Measurements from ENCODE around the gene ZNF778. TPM values are rescaled to one million over a fixed set of nuclear protein-coding genes. Genes with fewer than 3 reads are reported as not detected.

The ZNF778 gene
- polyA plus RNA-seq, 3 donors from 2014 or later: 4.0 to 5.0 (median 5.0) TPM

DNA sequence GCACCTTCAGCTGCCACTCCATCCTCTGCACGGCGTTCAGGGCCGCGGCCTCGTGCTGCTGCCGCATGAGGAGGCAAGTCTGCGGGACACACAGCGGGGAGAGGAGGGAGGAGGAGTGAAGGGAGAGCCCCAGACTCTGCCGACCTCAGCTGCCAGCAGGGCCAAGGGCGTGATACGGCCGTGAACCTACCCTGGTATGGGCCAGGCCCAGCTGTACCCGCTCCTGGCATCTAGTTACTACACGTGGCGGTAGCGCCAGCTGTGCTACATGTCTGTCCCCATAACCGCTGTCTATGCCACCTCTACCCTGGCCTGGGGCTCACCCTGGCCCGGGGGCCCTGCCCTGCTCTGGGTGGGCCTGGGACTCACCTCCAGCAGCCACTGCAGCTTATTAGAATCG is 51.1 kb downstream of the ZNF778 start:
- H3K9me3 Mint-ChIP-seq: no peaks in the 10 kb centered on the region
- H3K36me3 Mint-ChIP-seq: peaks cover 3 to 21% (median 18%) of the 10 kb centered on the region in 3 donors
- H3K27ac Mint-ChIP-seq: peak overlapping the region in 2 of 6 donors; percentile 75 to 81
- H3K4me1 Mint-ChIP-seq: peaks cover 21 to 26% of the 10 kb centered on the region in 2 donors
- peaks cover 4 to 9% (median 8%) of the 10 kb centered on the region in 3 donors for H3K27me3 Mint-ChIP-seq (ENCODE audit: low read depth in 3 of 3)
- DNase-seq: no peak
- peak overlapping the region in 2 of 5 donors; percentile 1 to 68 for H3K4me3 Mint-ChIP-seq

DNA sequence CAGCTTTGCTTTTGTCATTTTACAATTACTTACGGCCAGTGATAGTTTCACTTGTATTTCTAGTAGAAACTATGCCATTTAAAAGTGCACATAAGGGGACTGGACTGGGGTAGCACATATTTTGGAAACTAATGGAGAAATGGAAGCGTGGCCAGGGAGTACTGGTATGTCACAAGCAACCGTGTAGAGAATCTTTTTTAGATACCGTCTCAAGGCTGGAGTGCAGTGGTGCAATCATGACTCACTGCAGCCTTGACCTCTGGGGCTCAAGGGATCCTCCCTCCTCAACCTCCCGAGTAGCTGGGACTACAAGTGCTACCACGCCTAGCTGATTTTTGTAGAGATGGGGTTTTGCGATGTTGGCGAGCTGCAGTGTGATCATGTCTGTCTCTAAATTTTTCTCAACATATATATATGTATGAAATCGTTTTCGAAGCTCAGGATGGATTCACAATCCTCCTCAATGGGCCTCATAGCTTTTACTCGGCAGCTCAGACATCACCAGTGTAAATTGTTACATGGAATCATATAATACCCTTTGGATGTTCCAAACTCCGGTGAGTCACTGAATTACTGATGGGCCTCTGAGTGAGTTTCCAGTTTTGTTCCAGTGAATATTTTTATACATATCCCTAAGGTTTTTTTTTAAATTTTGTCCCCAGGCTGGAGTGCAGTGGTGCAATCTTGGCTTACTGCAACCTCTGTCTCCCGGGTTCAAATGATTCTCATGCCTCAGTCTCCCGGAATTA is 51.7 kb downstream of the ZNF778 start:
- Mint-ChIP-seq H3K27ac (peak overlapping the region; percentile 73 to 87 (median 81)), H3K36me3 (peaks cover 3 to 23% (median 21%) of the 10 kb centered on the region in 3 donors), H3K27me3 (ENCODE audit: low read depth in 3 of 3) (peaks cover 4 to 9% (median 8%) of the 10 kb centered on the region in 3 donors), H3K9me3 (no peaks in the 10 kb centered on the region), H3K4me3 (peak overlapping the region; percentile 1 to 68 (median 27)), H3K4me1 (peaks cover 21 to 26% of the 10 kb centered on the region in 2 donors)
- DNase-seq: no peak

DNA sequence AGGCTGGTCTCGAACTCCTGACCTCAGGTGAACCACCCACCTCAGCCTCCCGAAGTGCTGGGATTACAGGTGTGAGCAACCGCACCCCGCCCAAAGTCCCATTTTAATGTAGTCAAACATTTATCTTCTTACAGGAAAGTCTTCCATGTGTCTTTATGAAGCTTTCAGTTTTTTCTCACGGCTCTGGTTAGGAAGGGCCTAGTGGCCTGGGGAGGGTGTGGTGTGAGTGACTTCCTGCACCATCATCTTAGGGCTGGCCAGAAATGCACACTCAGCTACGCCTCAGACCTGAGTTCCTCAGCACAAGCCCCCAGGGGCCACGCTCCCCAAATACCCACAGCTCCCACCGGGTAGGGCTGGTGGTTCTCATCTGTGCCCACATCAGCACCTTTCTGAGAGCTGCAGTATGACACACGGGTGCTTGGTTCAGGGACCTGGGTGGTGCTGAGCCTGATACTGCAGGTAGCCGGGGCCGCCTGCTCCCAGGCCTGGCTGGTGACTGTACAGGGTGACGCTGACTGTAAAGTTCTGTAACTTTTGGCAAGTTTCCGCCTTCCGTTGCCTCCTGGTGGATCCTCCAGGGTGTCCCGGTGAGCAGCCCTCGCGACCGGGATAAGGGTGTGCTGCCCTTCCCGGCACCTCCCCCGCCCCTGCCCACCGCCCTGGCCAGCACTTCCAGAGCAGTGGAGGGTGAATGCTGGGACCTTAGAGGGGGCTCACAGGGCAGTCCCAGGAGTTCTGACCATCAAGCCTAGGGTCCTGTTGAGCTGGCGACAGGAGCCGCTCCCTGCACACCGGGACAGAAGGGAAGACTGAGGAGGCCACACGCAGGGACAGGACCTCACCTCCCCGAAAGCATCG is 52.5 kb downstream of the ZNF778 start:
- Mint-ChIP-seq H3K27me3 (ENCODE audit: low read depth in 3 of 3) (peaks cover 0 to 10% (median 8%) of the 10 kb centered on the region in 3 donors), H3K4me3 (peak overlapping the region; percentile 27 to 68 (median 45)), H3K27ac (peak overlapping the region; percentile 73 to 87 (median 81)), H3K9me3 (no peaks in the 10 kb centered on the region), H3K4me1 (peaks cover 21 to 26% of the 10 kb centered on the region in 2 donors), H3K36me3 (peaks cover 3 to 23% (median 21%) of the 10 kb centered on the region in 3 donors)
- DNase-seq: peak; percentile 24 to 32 (median 29)

DNA sequence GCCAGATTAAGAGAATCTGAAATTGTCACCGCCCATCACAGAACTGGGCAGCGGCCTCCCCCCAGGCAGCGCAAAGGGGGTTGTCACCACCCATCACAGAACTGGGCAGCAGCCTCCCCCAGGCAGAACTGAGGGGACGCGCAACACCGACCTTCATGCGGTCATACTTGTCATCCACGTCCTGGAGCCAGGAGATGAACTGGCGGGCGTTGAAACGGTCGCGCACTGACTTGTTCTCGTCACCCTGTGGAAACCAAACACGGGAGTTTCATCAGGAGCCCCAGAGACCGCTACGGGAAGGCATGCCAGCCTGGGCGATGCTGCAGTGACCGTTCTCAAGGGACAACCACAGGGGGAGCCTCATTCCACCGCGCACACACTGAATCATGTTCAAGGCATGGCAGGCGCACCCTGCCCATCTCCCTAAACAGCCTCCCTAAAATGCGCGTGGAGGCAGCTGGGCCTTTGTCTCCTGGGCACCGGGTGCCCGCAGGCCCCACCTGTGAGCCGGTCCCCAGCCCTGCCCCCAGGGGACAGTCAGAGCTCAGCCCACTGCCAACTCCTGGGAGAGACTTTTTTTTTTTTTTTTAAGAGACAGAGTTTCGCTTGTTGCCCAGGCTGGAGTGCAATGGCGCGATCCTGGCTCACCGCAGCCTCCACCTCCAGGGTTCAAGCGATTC is 53.3 kb downstream of the ZNF778 start:
- Mint-ChIP-seq H3K27me3 (ENCODE audit: low read depth in 3 of 3) (peaks cover 0 to 15% (median 8%) of the 10 kb centered on the region in 3 donors), H3K9me3 (no peaks in the 10 kb centered on the region), H3K36me3 (peaks cover 3 to 23% (median 21%) of the 10 kb centered on the region in 3 donors), H3K4me1 (peaks cover 21 to 26% of the 10 kb centered on the region in 2 donors), H3K27ac (peak overlapping the region in 3 of 6 donors; percentile 30 to 87 (median 75)), H3K4me3 (peak overlapping the region in 1 of 5 donors; percentile 61)
- no peak for DNase-seq

DNA sequence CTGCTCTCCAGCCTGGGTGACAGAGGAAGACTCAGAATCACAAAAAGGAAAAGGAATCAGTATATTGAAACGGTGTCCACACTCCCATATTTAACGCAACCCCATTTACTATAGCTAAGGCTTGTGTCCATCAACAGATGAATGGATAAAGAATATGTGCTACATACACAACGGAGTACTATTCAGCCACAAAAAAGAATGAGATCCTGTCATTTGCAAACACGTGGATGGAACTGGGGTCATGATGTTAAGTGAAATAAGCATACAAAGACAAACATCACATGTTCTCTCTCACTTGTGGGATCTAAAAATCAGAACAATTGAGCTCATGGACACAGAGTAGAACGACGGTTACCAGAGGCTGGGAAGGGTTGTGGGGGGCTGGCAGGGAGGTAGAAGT is 55.1 kb downstream of the ZNF778 start:
- no peak for DNase-seq
- Mint-ChIP-seq H3K4me3 (no peak overlapping the region), H3K27ac (peak overlapping the region in 2 of 6 donors; percentile 15 to 38), H3K9me3 (no peaks in the 10 kb centered on the region), H3K36me3 (peaks cover 3 to 23% (median 21%) of the 10 kb centered on the region in 3 donors), H3K27me3 (ENCODE audit: low read depth in 3 of 3) (peaks cover 5 to 13% (median 13%) of the 10 kb centered on the region in 3 donors), H3K4me1 (peaks cover 21 to 26% of the 10 kb centered on the region in 2 donors)

DNA sequence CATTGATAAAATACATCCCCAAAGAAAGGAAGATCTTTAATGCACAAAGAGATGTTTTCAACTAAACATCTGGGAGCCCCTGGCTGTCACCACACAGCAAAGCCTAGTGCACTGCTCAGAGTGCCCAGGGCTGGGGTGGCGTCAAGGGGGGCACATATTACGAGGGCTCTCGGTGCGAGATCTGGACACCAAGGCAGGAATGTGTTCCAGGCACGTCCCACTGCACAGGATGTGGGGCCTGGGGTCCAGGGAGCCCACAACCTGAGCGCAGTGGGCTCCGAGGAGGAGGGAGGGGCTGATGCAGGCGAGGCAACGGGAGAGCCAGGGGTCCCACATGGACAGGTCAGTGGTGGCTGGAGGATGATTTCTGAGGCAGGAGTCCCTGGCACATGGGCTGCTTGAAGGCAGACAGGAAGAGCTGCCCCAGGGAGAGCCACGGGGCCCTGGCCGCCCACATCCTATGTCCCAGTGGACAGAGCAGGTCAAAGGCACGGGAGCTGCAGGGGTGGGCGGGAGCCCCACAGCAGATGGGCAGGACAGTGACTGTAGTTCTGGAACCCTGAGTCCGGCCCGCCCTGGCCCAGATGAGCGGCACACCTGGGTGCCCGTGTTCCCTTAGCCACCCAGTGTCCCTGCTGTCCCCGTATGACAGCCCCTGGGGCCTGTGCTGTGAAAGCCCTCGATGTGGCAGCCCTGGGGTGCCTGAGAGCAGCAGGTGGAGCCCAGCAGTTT is 56.4 kb downstream of the ZNF778 start:
- DNase-seq: no peak
- no peak overlapping the region for H3K4me3 Mint-ChIP-seq

DNA sequence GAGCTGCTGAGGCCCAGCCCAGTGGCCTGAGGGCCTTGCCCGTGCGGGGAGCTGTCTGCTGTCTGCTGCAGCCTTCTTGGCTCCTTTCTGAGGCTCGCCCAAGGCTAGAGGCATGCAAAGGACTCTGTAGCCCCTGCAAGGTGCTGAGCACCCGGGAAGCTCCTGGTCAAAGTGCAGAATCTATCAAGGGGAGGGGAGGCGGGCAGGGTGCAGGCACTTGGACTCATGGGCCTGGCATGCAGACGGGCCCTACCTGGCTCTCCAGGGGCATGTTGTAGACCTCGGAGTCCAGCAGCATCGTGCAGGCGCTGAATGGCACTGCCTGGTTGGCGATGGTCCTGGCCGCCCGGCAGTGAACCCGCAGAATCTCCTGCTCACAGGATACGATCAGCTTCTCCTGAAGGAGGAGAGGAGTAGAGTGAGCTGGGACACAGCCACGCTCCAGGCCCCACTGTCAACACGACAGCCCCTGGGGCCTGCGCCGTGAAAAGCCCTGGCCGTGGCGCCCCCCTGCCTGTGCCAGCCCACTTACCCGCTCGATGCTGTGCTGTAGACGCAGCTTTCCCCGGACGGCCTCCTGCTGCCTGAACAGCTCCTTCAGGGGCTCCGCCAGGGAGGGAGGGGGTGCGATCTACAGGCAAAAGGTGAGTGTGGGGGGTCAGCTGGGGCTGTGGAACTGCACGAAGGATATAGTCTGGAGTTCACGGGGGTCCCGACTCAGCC is 57.2 kb downstream of the ZNF778 start:
- peaks cover 2 to 17% (median 14%) of the 10 kb centered on the region in 3 donors for H3K36me3 Mint-ChIP-seq
- peak overlapping the region in 1 of 6 donors; percentile 24 for H3K27ac Mint-ChIP-seq
- no peaks in the 10 kb centered on the region for H3K9me3 Mint-ChIP-seq
- H3K4me1 Mint-ChIP-seq: peaks cover 11 to 14% of the 10 kb centered on the region in 2 donors
- no peak overlapping the region for H3K4me3 Mint-ChIP-seq
- H3K27me3 Mint-ChIP-seq (ENCODE audit: low read depth in 3 of 3): peaks cover 5 to 13% (median 11%) of the 10 kb centered on the region in 3 donors
- no peak for DNase-seq

More for the DNA sequence above, 56.4 kb downstream of the ZNF778 start:
- Mint-ChIP-seq H3K4me1 (peaks cover 19 to 22% of the 10 kb centered on the region in 2 donors), H3K27ac (peak overlapping the region in 3 of 6 donors; percentile 16 to 35 (median 22)), H3K36me3 (peaks cover 3 to 21% (median 19%) of the 10 kb centered on the region in 3 donors), H3K27me3 (ENCODE audit: low read depth in 3 of 3) (peaks cover 5 to 14% (median 13%) of the 10 kb centered on the region in 3 donors), H3K9me3 (no peaks in the 10 kb centered on the region)

DNA sequence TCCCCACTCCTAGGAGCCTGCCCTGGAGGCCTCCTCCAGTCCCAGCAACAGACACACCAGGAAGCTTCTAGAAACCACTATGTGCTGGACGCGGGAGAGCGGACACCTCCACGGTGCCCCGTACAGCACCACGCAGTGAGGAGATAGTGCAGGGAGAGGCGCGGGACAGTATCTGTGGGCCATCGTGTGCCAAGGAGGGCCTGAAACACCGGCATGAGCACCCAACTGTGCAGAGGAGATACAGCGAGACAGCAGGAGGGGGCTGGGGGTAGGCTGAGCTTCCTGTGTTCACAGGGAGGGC is 57.7 kb downstream of the ZNF778 start:
- Mint-ChIP-seq H3K27ac (peak overlapping the region in 1 of 6 donors; percentile 24), H3K4me3 (no peak overlapping the region), H3K9me3 (no peaks in the 10 kb centered on the region), H3K36me3 (peaks cover 0 to 17% (median 14%) of the 10 kb centered on the region in 3 donors), H3K27me3 (ENCODE audit: low read depth in 3 of 3) (peaks cover 5 to 13% (median 11%) of the 10 kb centered on the region in 3 donors), H3K4me1 (peaks cover 6 to 9% of the 10 kb centered on the region in 2 donors)
- no peak for DNase-seq

DNA sequence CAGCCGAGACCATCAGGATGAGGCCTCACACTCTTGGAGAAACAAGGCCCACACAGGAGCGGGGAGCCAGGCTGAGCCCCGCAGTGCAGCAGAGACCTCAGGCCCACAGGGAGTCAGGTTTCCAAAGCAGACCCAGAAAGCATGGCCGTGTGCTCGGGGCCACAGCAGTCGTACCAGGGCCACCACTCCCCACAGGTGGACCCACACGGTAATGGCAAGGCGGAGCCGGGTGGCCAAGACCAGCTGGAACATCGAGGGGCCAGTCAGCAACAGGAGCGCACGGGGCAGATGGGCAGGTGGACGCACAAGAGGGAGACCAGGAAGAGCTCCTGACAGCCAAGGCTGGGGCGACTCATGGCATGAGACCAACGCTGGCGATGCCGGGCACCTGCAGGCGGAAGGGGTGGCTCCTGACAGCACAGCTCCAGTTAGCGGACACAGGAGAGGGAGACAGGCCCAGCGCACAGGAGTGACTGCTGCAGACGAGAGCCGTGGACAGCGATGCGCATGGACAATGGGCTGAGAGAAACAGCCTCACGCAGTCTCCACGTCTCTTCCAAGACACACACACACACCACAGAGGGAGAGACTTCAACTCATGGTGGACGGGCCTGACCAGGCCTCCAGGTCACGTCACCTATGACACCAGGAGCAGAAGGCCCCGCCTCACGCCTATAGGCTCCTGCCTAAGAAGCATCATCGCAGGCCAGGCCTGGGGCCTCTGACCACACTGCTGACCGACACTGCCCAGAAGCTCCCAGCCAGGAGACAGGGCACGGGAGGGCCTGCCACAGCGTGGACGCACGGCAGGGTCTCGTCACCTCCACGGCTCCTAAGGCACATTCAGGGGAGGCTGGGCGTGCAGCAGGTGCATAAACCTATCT is 58.6 kb downstream of the ZNF778 start:
- peak overlapping the region in 1 of 5 donors; percentile 27 for H3K4me3 Mint-ChIP-seq
- peaks cover 5 to 13% (median 13%) of the 10 kb centered on the region in 3 donors for H3K27me3 Mint-ChIP-seq (ENCODE audit: low read depth in 3 of 3)

DNA sequence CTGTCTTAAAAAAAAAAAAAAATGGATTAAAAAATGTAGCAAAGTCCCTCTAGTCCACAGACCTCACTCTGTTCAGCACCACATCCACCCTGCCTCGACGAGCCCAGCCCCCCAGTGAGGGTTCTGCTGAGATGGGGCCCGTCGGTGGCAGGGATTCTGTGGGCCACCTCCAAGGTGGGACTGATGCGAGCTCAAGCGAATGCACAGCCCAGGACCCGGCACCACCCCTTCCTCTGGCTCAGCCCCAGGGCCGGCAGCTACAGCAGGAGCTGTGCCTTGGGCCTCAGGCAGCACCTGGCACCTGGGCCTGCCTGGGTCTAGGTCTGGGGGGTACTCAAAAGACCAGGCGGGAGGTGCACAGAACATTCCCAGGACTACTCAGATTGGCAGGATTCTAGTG is 59.5 kb downstream of the ZNF778 start:
- Mint-ChIP-seq H3K36me3 (peaks cover 0 to 11% (median 10%) of the 10 kb centered on the region in 3 donors), H3K9me3 (no peaks in the 10 kb centered on the region), H3K4me3 (no peak overlapping the region), H3K27ac (peak overlapping the region in 1 of 6 donors; percentile 29), H3K4me1 (no peaks in the 10 kb centered on the region), H3K27me3 (ENCODE audit: low read depth in 3 of 3) (peaks cover 5 to 13% (median 7%) of the 10 kb centered on the region in 3 donors)
- DNase-seq: no peak

More for the DNA sequence above, 58.6 kb downstream of the ZNF778 start:
- DNase-seq: no peak
- H3K27ac Mint-ChIP-seq: no peak overlapping the region
- no peaks in the 10 kb centered on the region for H3K9me3 Mint-ChIP-seq
- peaks cover 0 to 5% of the 10 kb centered on the region in 2 donors for H3K4me1 Mint-ChIP-seq
- H3K36me3 Mint-ChIP-seq: peaks cover 0 to 17% (median 14%) of the 10 kb centered on the region in 3 donors

DNA sequence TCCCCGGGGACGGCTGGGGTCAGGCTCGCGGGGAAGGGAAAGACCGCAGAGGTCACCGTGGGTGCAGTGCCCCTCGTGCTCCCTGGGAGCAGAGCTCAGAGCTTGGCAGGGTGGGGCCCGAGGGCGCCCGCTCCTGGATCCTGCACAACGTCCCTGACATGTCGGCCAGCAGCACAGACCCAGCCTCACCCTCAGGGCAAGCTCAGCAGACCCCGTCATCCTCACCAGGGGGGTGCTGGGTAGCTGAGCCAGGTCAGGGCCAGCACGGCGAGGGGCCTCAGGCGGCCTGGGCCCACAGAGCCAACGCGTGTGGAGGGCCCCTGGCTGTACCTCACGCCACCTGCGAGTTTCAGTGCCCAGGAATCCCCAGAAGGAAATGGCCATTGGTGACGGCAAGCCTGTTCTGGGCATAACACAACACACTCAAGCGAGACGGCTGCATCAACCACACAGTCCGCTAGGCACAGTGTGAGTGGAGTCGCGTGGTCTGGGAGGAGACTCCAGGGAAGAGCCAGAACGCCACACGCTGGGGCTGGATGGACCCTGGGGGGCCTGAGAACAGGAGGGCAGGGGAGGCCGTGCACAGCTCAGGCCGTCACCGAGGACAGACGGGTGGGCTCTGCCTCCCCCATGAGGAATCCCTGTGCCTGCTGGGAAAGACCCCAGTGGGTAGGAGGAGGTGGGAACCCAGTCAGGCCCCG is 60.3 kb downstream of the ZNF778 start:
- no peak overlapping the region for H3K27ac Mint-ChIP-seq
- H3K9me3 Mint-ChIP-seq: no peaks in the 10 kb centered on the region
- H3K4me3 Mint-ChIP-seq: no peak overlapping the region
- H3K4me1 Mint-ChIP-seq: no peaks in the 10 kb centered on the region
- peaks cover 0 to 8% (median 7%) of the 10 kb centered on the region in 3 donors for H3K36me3 Mint-ChIP-seq
- no peak for DNase-seq
- peaks cover 5 to 13% (median 7%) of the 10 kb centered on the region in 3 donors for H3K27me3 Mint-ChIP-seq (ENCODE audit: low read depth in 3 of 3)

Measured in immature natural killer cell (primary cell).